GDM1 (cell line): ENCODE measurements around the gene CDC27.
"Not testable (repeated sequence)": the region's sequence is repeated elsewhere in the genome, so short reads cannot be mapped to it uniquely, and the experiment has no call there.

Experiments used
- DNase-seq: peaks from one replicate; lab custom pipeline; 2025; lab: John Stamatoyannopoulos, UW

The CDC27 gene

GRCh38 chr17:47193931-47194511, 4.9 kb upstream of the CDC27 start:
- no peak for DNase-seq

GRCh38 chr17:47192554-47192953, 3.5 kb upstream of the CDC27 start:
- no peak for DNase-seq

- DNase-seq, result no peak
These were observed 1.7 kb upstream of the CDC27 start for GRCh38 chr17:47190770-47191169.

- no peak for DNase-seq
These were observed 1.1 kb upstream of the CDC27 start for GRCh38 chr17:47190243-47190642.

- DNase-seq, result no peak
These were observed 690 bp upstream of the CDC27 start for GRCh38 chr17:47189732-47190237.

- no peak for DNase-seq
These were observed 722 bp downstream of the CDC27 start for GRCh38 chr17:47188271-47188875.

GRCh38 chr17:47184681-47185080, 4.4 kb downstream of the CDC27 start:
- no peak for DNase-seq

GRCh38 chr17:47180988-47181387, 8.1 kb downstream of the CDC27 start:
- not testable (repeated sequence) for DNase-seq

DNA sequence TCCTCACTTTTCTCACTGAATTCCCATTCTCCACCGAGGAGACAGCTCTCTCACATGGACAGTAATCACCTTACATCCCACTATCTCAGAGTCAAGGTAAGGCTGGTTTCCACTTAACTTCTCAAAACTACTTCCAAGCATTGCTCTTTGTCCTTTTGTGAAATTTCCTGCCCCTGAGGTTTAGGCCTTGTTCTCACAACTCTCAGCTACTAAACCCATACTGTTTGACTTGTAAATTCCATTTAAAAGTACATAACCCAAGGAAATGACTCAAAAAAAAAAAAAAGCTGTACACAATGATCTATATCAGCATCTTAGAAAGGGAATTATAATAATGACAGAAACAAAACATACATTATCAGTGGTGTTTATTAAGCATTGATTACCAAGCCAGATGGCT, 8.8 kb downstream of the CDC27 start:
- DNase-seq, result no peak

DNA sequence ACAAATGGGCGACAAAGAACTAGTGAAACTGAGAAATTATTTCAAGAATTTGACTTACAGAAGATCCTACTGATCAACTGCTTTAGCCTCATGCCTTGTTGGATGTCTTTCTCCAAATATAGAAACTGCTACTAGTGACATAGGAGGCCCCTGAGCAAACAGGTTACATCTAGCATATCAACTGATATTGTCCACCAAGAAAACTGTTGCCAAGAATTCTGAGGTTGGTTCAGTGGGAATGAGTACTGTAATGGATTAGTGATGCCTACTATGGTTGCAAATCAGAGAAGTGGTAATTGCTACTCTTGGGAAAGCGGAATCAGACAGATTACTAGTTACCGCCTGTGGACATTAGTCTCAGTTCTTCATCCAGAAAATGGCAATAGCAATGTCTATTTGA, 10.0 kb downstream of the CDC27 start:
- DNase-seq, result no peak

- no peak for DNase-seq
These were observed 11.8 kb downstream of the CDC27 start for GRCh38 chr17:47177261-47177660.

DNA sequence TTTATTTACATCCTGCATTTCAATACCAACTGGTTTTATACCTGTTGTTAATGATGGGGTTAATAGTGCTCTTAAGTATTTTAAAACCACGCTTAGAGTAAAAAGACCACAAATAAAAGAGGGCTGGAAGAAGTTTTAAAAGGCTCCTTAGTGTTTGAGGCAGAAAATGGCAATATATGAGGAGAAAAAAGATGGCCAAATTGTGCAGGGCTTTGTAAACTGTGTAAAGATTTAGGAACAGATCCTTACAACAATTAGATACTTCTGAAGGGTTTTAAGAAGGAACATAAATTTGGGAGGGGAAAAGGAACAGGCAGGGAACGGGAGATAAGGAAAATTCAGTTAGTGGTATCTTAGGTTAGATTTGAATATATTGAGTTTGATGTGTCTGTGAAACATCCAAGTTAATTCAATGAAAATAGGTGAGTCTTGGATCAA, 12.7 kb downstream of the CDC27 start:
- DNase-seq, result no peak

- DNase-seq, result not testable (repeated sequence)
These were observed 14.3 kb downstream of the CDC27 start for GRCh38 chr17:47174823-47175222.

- DNase-seq, result no peak
These were observed 16.2 kb downstream of the CDC27 start for GRCh38 chr17:47172696-47173565.

DNA sequence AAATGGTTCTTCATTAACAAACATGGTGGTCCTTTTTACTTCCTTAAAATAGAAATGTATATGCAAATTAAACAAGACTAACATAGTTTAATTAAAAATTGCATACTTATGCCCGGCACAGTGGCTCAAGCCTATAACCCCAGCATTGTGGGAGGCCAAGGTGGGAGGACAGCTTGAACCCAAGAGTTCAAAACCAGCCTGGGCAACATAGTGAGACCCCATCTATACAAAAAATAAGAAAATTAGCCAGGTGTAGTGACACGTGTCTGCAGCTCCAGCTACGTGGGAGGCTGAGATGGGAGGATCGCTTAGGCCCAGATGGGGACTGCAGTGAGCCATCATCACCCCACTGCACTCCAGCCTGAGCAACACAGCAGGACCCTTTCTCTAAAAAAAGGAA, 18.4 kb downstream of the CDC27 start:
- DNase-seq, result no peak

- DNase-seq, result not testable (repeated sequence)
These were observed 20.2 kb downstream of the CDC27 start for GRCh38 chr17:47168896-47169295.

- not testable (repeated sequence) for DNase-seq
These were observed 22.2 kb downstream of the CDC27 start for GRCh38 chr17:47166854-47167253.

DNA sequence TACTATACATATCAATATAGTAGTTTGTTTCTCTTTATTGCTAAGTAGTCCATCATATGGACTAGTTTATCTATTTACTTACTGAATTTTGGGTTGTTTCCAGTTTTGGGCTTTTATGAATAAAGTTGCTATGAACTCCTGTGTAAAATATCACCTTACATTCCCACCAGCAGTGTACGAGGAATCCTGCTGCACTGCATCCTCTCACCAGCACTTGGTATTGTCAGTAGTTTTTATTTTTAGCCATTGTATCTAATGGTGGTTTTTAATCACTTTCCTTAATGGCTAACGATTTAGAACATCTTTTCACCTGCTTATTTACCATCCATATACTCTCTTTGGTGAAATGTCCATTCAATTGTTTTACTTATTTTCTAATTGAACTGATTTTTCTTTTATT, 24.0 kb downstream of the CDC27 start:
- DNase-seq, result no peak

- DNase-seq, result no peak
These were observed 24.8 kb downstream of the CDC27 start for GRCh38 chr17:47164263-47164662.

- no peak for DNase-seq
These were observed 27.0 kb downstream of the CDC27 start for GRCh38 chr17:47162013-47162622.

DNA sequence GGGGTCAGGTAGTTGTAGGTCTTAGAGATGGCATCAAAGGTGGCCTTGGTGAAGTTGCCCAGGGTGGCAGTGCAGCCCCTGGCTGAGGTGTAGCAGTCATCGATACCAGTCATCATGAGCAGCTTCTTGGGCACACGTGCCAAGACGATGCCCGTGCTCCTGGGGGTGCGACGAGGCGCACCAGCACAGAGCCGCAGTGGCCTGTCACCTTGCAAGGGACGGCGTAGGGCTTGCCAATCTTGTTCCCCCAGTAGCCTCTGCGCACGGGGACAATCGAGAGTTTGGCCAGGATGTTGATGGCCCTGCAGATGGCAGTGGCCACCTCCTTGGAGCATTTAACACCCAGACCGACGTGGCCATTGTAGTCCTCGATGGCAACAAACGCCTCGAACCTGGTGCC, 29.8 kb downstream of the CDC27 start:
- no peak for DNase-seq

DNA sequence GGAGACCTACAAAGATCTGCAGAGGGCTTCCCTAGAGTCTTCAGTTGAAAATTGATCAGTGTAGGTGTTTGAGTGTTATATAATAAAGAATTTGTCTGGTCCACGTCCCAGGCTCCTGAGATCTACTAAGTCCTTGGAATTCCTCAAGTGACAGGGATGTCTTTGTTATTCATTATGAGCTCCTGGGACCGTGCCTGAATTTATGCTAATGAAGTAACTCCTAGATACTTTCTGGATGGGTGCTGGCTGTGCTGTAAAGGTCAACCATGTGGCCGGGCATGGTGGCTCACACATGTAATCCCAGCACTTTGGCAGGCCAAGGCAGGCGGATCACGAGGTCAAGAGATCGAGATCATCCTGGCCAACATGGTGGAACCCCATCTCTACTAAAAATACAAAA, 43.7 kb downstream of the CDC27 start:
- no peak for DNase-seq

- no peak for DNase-seq
These were observed 53.9 kb downstream of the CDC27 start for GRCh38 chr17:47135235-47135634.
